Activated T-cell treated with anti-CD3 and anti-CD28 coated beads for 24 hours (primary cell): ENCODE results near the gene BAIAP2L2.
"Not testable (repeated sequence)": the region's sequence is repeated elsewhere in the genome, so short reads cannot be mapped to it uniquely, and the experiment has no call there.

Source experiments
- DNase-seq: peaks from one replicate; pipeline ENCODE4 v3.0.0-alpha.2; 2020; ENCODE audit warnings: low read depth

BAIAP2L2 gene

DNA sequence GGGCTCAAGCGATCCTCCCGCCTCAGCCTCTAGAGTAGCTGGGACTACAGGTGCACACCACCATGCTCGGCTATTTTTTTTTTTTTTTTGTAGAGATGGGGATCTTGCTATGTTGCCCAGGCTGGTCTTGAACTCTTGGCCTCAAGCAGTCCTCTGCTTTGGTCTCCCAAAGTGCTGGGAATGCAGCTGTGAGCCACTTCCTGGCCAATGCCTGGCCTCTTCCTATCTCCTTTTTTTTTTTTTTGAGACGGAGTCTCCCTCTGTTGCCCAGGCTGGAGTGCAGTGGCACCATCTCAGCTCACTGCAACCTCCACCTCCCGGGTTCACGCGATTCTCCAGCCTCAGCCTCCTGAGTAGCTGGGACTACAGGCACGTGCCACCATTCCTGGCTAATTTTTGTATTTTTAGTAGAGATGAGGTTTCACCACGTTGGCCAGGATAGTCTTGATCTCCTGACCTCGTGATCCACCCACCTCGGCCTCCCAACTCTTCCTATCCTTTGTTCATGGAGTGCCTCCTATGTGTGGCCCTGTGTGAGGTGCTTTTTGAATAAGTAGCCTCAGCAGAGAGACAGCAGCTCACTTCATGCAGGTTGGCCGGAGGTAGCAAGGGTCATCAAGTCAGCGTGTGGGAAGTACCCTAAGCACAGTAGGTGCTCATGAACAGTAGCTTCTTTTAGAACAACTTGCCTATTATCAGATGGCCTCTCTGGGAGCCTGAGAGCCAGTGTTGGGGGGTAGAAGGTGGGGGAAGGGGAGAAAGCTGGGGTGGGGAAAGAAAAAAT is 72.9 kb downstream of the BAIAP2L2 start:
- not testable (repeated sequence) for DNase-seq

DNA sequence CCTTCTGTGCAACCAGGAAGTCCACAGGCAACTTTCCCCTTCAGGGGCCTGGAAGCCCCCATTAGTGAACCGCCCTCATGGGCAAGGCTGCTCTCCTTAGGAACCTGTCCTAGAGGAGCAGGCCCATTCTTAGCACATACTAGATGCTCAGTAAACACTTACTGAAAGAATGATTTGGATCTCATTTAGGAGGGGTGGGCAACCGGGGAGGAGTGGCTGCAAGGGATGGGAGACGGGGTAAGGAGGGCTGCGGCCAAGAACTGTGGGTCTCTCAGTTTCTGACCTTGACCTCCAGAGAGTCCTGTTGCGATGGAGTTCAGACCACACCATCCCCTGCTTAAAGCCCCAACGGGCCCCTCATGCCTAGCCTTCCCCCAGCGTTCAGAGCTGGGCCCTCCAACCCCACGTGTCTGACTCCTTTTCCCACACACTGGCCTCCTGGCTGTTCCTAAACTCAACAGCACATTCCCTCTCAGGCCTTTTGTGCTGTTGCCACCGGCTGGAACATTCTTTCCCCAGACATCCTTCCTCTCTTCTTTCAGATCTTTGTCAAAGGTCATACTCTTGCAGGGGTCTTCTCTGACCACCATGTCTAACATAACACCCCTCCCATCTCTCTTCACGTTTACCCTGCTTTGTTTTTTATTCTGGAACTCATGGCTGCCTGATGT is 74.0 kb downstream of the BAIAP2L2 start:
- no peak for DNase-seq

DNA sequence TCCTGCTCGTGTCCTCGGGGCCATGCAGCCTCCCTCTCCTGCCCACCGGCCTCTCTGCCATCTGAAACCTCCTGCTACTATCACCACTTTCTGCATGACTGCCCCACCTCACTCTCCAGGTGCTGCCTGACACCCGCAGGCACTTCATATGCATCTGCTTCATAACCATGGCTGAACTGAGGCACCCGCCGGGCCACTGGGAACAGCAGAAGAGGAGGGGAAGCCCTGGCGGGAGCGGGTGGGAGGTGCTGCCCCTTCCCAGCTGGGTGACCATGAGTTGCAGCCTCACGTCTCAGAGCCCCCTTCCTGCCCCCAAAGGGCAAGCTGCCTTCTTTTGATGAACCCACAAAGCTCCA is 75.0 kb downstream of the BAIAP2L2 start:
- no peak for DNase-seq
